K562 (cell line): ENCODE data around the gene MASP1. TPM values are rescaled to one million over a fixed set of nuclear protein-coding genes. Genes with fewer than 3 reads are reported as not detected.

Experiments
- ASH1L ChIP-seq: fragments of 450-650 bp; IDR thresholded peaks from 2 replicates; pipeline ENCODE4 v1.6.1; 2018; ENCODE audit warnings: borderline replicate concordance, mild to moderate bottlenecking, low read depth; ENCODE audit not compliant: partially characterized antibody
- CTCF ChIP-seq, 3 experiments: IDR thresholded peaks in 2 of 3; conservative IDR thresholded peaks in 1 of 3; 2 replicates each; pipeline ENCODE4 v1.5.1; 2011 to 2012; ENCODE audit warnings: low read length in 3 of 3, mild to moderate bottlenecking in 3 of 3, control low read depth in 2 of 3, improper control_type of control experiment in 1 of 3, inconsistent platforms in 1 of 3, low read depth in 1 of 3, mixed read lengths in 1 of 3, moderate library complexity in 1 of 3; ENCODE audit not compliant: insufficient read depth in 2 of 3
- JUND ChIP-seq, 2 experiments: IDR thresholded peaks; 2 replicates in 1 of 2; 3 replicates in 1 of 2; pipeline ENCODE4 v1.6.1; 2011; ENCODE audit warnings: borderline replicate concordance in 2 of 2, low read depth in 2 of 2, low read length in 2 of 2, improper control_type of control experiment in 1 of 2, missing biosample characterization in 1 of 2, missing genetic modification characterization in 1 of 2, missing genetic modification reagents in 1 of 2
- KAT7 ChIP-seq: sonication (generic); formaldehyde crosslinking; IDR thresholded peaks from 2 replicates; pipeline ENCODE4 v1.8.0; 2022; ENCODE audit warnings: missing genetic modification reagents, mild to moderate bottlenecking, borderline replicate concordance
- STAG1 ChIP-seq: sonication (generic); formaldehyde crosslinking; IDR thresholded peaks from 2 replicates; pipeline ENCODE4 v1.5.0; 2020; ENCODE audit warnings: missing genetic modification reagents, borderline replicate concordance
- polyA plus RNA-seq, 8 experiments: library from polyadenylated mRNA; depleted of rRNA in 4 of 8; stranded (reverse) in 5 of 8; unstranded in 3 of 8; fragments of >200 nt; fragmentation: Nextera tagmentation in 2 of 8; fragmentation: Illumina TruSeq in 1 of 8; extraction: Ambion mirVana in 2 of 8; extraction: Trizol in 1 of 8; gene quantifications; 2 replicates each; pipeline versions ENCODE4 v1.2.1 to v1.2.3, GENCODE V29; 2011 to 2014; ENCODE audit warnings: inconsistent platforms in 1 of 8, missing spikeins in 1 of 8
- total RNA-seq, 7 experiments: library from RNA; depleted of rRNA in 6 of 7; stranded (reverse); fragments of >200 nt in 6 of 7; fragmentation: Illumina TruSeq in 2 of 7; extraction: Trizol in 2 of 7; gene quantifications; 2 replicates each; pipeline versions ENCODE4 v1.2.1 to v1.2.3, GENCODE V29; 2011 to 2021; ENCODE audit warnings: low replicate concordance in 1 of 7
- TF ChIP-seq, protein P1 (sequence below), 2 experiments: fragments of 450-650 bp; formaldehyde crosslinking in 1 of 2; IDR thresholded peaks; 2 replicates each; pipeline versions ENCODE4 v1.4.0 to v1.6.1; 2014 to 2020; ENCODE audit warnings: mild to moderate bottlenecking in 2 of 2, borderline replicate concordance in 1 of 2, low read depth in 1 of 2

MASP1 gene
- total and polyA plus RNA-seq, 9 of the 15 experiments (the other 6 are each of a cell fraction or from before 2014, with no cell fraction given) = 0.03 to 0.24 (median 0.20) TPM; not detected in 3

GRCh38 chr3:187319699-187320302 is 28.3 kb upstream of the MASP1 start (continued):
- TF ChIP-seq, protein P1, sequence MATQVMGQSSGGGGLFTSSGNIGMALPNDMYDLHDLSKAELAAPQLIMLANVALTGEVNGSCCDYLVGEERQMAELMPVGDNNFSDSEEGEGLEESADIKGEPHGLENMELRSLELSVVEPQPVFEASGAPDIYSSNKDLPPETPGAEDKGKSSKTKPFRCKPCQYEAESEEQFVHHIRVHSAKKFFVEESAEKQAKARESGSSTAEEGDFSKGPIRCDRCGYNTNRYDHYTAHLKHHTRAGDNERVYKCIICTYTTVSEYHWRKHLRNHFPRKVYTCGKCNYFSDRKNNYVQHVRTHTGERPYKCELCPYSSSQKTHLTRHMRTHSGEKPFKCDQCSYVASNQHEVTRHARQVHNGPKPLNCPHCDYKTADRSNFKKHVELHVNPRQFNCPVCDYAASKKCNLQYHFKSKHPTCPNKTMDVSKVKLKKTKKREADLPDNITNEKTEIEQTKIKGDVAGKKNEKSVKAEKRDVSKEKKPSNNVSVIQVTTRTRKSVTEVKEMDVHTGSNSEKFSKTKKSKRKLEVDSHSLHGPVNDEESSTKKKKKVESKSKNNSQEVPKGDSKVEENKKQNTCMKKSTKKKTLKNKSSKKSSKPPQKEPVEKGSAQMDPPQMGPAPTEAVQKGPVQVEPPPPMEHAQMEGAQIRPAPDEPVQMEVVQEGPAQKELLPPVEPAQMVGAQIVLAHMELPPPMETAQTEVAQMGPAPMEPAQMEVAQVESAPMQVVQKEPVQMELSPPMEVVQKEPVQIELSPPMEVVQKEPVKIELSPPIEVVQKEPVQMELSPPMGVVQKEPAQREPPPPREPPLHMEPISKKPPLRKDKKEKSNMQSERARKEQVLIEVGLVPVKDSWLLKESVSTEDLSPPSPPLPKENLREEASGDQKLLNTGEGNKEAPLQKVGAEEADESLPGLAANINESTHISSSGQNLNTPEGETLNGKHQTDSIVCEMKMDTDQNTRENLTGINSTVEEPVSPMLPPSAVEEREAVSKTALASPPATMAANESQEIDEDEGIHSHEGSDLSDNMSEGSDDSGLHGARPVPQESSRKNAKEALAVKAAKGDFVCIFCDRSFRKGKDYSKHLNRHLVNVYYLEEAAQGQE (IDR thresholded peaks at IDR 0.05; ENCODE audit: borderline replicate concordance) = peak; percentile 81; the same call in 1 of the 2 replicates
- TF ChIP-seq, protein P1 (CRISPR knock-in tag; IDR thresholded peaks at IDR 0.05; ENCODE audit: low read depth) = no peak
- 0 out of 2 replicates have a peak, but pooled peaks have one; percentile 5 for TF ChIP-seq JUND (IDR thresholded peaks at IDR 0.05; ENCODE audit: borderline replicate concordance, low read depth, low read length)
- no peak for TF ChIP-seq JUND (tag; IDR thresholded peaks at IDR 0.05; ENCODE audit: borderline replicate concordance, low read depth, low read length)
- TF ChIP-seq ASH1L = no peak
- TF ChIP-seq STAG1 (CRISPR knock-in tag) = peak; percentile 74; the same call in 1 of the 2 replicates
- TF ChIP-seq CTCF (IDR thresholded peaks at IDR 0.05 in 2 of 3, conservative IDR thresholded peaks at IDR 0.05 in 1 of 3; ENCODE audit: insufficient read depth in 2 of 3, low read depth in 1 of 3, low read length in 3 of 3) = peak; percentile 79 to 86 (median 82)
- TF ChIP-seq KAT7 = no peak
- TF ChIP-seq, all 486 proteins: peak for 11
